HG03108 (cell line): ENCODE measurements around the gene CAD.
"Not testable (repeated sequence)": the region's sequence is repeated elsewhere in the genome, so short reads cannot be mapped to it uniquely, and the experiment has no call there.

ENCODE experiments used
- ATAC-seq: cut with Tn5 transposase; IDR thresholded peaks from one replicate; pipeline ENCODE4 v1.9.1; 2021; ENCODE audit warnings: moderate library complexity; ENCODE audit not compliant: unreplicated experiment

The CAD gene

DNA sequence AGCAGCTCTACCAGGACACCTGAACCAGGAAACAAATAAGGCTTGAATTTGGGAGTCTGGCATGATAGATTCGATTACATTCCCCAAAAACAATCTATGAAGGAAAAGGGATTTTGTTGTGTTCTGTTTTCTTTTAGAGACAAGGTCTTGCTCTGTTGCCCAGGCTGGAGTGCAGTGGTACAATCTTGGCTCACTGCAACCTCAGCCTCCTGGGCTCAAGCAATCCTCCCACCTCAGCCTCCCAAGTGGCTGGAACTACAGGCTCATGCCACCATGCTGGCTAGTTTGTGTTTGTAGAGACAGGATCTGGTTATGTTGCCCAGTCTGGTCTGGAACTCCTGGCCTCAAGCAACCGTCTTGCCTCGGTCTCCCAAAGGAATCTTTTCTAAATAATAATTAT is 19.1 kb upstream of the CAD start:
- not testable (repeated sequence) for ATAC-seq

DNA sequence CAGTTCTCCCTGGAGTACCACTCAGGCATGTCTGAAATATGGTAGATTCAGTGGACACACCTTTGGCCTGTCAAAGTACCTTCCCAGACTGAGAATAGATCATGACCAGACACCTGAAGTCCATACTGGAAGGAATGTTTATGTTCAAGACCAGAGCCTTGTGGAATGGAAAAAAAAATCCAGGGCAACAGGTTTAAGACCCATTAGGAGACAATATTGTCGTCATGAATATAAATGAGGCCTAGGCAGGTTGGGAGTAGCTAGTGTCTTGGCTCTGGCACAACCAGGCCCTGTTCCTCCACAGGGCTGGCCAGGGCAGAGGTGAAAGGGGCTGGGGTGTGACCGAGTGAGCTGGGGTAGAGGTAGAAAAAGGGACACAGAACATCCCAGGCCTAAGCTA is 18.5 kb upstream of the CAD start:
- no peak for ATAC-seq

GRCh38 chr2:27199241-27199640 is 17.9 kb upstream of the CAD start:
- no peak for ATAC-seq

DNA sequence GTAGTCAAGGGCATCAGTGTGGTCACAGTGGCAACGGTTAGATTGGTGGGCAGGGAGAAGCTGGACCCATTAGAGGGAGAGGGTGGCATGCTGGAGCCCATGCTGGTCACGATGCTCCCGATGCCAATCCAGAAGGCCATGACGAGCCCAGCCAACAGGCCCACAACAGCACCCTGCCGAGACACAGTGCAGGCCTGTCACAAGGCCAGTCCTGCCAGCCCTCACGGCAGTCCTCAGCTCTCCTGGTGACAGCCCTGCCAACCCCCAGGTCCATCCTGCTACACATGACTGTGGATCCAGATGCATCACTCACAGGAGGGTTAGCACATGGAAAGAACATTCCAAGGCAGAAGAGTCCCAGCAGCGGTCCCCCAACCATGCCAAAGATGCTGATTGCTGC is 15.5 kb upstream of the CAD start:
- ATAC-seq, result no peak

- ATAC-seq, result no peak
These were observed 14.3 kb upstream of the CAD start for GRCh38 chr2:27202854-27203253.

GRCh38 chr2:27203741-27204140 is 13.4 kb upstream of the CAD start:
- no peak for ATAC-seq

GRCh38 chr2:27204566-27204965 is 12.6 kb upstream of the CAD start:
- ATAC-seq, result no peak

GRCh38 chr2:27205206-27205605 is 12.0 kb upstream of the CAD start:
- no peak for ATAC-seq

GRCh38 chr2:27206346-27206745 is 10.8 kb upstream of the CAD start:
- ATAC-seq, result no peak

GRCh38 chr2:27208486-27209050 is 8.6 kb upstream of the CAD start:
- no peak for ATAC-seq

- no peak for ATAC-seq
These were observed 7.4 kb upstream of the CAD start for GRCh38 chr2:27209621-27210401.

GRCh38 chr2:27211241-27211942 is 5.8 kb upstream of the CAD start:
- peak; percentile 3 for ATAC-seq

GRCh38 chr2:27211943-27212625 is 5.1 kb upstream of the CAD start, which contains the start of the genes ATRAID and SLC5A6:
Gene ATRAID (plus strand): TSS chr2:27212041. CDS start chr2:27212369, 328 bp downstream.
Gene SLC5A6 (minus strand): TSS chr2:27212268. CDS start chr2:27207650, 4,618 bp downstream.
- peak; percentile 76 for ATAC-seq

DNA sequence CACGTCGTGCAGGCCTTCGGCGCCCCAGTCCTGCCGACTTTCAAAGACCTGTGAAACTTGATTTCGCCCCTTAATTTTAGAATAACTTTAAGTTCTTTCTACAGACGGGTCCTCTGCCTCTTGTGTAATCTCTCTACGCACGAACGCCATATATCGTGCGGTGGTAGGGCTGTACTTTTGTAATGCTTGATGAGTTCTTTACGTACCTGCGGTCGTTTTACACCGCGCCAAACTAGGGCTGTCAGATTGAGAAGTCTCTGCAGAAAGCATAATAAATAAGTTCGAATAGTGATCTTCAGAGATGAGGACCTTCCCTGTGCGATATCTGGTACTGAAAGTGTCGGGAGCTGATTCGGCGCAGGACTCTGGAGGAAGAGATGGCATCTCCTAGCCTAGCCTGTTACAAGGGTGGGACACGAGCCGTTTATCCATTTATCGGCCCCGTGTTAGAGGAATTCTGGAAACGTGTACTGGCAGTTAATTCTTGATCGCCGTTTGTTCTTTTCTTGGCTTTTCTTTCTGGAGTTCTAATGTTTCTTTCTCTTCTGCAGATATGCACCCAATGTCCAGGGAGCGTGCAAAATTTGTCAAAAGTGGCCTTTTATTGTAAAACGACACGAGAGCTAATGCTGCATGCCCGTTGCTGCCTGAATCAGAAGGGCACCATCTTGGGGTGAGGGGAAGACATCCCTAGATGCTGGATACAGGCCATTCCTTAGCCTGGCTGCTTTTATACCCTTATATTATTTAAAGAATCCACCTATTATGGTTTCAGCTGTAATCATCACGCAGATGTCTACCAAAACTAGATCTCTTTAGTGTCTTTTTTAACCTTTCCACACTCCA is 4.3 kb upstream of the CAD start:
- ATAC-seq, result peak; percentile 2

DNA sequence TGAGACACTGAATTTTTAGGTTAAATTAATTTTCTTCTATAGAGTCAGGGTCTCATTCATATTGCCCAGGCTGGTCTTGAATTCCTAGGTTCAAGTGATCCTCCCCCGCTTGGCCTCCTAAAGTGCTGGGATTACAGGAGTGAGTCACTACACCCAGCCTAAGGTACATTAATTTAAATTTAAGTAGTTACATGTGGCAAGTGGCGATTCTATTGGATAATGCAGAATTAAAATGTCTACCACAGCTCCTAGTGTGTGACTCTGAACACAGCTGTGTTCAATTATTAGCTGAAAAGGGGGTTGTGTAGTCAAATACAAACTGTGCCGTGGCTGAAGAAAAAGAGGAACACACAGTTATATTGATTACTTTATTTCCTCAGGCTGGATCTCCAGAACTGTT is 2.2 kb upstream of the CAD start:
- ATAC-seq, result no peak

GRCh38 chr2:27216416-27217137 is 592 bp upstream of the CAD start:
- ATAC-seq, result no peak

DNA sequence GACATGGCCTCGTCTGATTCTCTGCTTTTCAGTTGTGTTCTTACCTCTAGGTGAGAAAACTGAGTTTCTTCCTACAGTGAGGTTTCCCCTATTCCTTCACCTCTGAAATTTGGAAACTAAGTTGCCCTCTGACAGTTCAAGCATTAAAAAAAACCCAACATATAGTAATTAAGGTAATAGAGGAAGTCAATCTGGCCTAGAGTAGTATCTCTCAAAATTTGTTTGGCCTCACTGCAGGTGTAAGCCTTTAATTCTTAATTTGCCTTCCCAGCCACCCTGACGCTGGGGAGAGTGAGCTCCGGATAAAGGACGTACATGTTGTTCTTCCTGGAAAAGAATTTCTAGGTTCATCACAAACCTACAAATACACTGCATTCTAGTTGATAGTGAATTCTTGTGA is 1.4 kb downstream of the CAD start:
- no peak for ATAC-seq

DNA sequence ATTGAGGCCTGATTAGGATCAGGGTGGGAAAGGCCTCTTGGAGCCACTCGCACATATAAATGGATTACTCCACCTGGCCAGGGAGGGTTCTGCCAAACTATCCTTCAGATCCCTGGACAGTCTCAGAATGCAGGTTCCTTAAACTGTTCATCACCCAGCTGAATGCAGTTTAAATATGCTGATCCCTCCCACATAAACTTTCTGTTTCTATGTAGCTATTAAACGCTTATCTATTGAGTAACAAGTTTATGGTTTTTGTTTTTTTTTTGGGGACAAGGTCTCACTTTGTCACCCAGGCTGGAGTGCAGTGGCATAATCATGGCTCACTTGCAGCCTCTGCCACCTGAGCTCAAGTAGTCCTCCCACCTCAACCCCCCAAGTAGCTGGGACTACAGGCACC is 1.9 kb downstream of the CAD start:
- no peak for ATAC-seq

DNA sequence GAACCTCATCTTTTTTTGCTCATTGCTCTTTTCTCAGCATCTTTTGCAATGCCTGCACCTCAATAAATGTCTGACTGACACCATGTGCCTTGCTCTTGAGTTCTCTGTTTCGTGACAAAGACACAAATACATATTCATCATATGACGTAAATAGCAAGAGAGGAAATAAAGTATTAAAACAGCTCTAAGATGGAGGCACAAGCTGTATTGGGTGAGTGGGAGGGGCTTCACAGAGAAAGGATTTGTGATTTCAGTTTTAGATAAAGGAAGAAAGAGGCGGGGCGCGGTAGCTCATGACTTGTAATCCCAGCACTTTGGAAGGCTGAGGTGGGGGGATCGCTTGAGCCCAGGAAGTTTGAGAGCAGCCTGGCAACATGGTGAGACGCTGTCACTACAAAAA is 2.9 kb downstream of the CAD start:
- no peak for ATAC-seq

DNA sequence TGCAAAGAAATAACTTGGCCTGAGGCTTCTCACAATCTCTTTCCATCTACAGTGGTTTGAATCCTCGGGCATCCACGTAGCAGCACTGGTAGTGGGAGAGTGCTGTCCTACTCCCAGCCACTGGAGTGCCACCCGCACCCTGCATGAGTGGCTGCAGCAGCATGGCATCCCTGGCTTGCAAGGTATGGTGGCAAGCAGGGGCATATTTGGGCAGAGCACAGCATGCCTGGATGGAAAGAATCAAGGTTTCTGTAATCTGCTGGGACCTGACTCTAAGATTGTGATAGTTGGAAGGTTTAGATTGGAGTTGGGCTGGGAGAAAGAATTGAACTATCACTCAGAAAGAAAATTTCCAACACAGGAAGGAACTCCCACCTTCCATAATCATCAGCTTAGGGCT is 4.0 kb downstream of the CAD start:
- no peak for ATAC-seq
